ENCODE results near the gene GRM2.
A peak's percentile ranks its signal among the peaks of the same experiment; 100 is the strongest.

GRM2 gene

GRCh38 chr3:51680663-51681230 is 26.1 kb upstream of the GRM2 start:
- no peak for DNase-seq

DNA sequence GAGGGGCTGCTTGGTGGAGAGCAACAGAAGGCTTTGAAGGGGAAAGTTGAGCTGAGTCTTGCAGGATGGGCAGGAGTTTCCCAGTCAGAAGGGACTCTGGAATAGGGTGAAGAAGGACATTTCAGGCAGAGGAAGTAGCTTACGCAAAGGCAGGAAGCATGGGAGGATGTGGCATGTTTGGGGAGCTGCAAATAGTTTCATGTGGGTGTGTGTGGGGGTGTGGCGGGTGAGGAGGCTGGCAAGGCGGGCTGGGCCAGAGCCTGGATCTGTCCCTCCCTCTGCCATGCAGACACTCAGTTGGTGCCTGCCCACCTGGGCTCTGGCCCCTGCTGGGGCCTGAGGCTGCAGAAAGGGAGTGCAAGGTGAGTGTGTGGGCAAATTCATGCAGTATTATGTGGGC is 25.4 kb upstream of the GRM2 start:
- no peak for DNase-seq

- peak; percentile 21 to 56 for DNase-seq
These were observed 24.8 kb upstream of the GRM2 start for GRCh38 chr3:51682079-51682478.

GRCh38 chr3:51682526-51682925 is 24.3 kb upstream of the GRM2 start:
- DNase-seq, result no peak

GRCh38 chr3:51683566-51683965 is 23.3 kb upstream of the GRM2 start:
- DNase-seq, result no peak

- no peak for DNase-seq
These were observed 21.7 kb upstream of the GRM2 start for GRCh38 chr3:51684971-51685751.

DNA sequence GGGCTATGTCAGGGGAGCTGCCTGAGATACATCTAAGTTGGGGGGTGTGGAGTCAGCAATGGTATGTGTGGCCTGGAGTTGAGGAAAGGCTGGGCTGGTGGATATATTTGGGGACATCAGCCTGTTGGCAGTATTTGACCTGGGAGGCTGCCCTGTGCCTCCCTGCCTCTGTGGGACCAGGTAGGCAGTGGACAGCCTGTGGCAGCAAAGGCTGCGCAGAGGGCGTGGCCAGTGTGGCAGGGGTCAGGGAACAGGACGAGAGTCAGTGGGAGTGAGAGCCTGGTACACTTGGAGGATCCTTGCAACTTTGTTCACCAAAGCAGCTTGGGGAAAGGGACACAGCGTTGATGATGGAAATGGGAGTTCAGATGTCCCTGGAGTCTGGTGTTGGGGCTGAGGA is 20.8 kb upstream of the GRM2 start:
- no peak for DNase-seq

DNA sequence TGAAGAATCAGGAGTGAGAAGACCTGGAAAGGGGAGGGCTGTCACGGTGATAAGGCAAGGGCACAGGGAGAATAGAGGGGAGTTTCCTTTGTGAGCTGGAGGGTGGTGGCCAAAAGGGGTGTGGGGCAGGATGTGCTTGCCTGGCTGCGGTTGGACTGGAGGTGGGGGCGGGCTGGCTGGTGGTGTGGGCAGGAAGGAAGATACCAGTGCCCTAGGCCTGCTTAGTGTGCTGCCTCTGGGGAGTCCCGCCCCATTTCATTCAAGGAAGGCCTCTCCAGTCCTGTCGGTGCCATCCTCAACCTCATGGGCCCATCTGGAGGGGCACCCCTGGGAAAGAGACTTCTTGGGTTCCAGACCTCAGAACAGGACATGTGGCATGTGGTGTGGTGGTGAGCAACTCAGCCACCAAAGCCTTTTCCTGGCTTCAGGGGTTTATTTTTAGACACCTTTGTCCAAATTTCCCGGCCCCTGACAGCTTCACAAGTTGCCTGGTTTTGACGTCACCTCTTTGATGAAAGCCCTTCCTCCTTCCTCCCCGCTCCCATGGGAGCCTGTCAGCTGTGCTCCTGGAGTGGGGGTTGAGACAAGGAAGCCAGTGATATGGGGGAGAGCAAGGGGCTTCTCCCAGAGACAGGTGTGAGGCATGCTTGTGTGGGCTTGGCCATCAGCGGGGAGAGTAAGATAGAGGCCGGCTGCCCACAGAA is 20.2 kb upstream of the GRM2 start:
- DNase-seq, result no peak

DNA sequence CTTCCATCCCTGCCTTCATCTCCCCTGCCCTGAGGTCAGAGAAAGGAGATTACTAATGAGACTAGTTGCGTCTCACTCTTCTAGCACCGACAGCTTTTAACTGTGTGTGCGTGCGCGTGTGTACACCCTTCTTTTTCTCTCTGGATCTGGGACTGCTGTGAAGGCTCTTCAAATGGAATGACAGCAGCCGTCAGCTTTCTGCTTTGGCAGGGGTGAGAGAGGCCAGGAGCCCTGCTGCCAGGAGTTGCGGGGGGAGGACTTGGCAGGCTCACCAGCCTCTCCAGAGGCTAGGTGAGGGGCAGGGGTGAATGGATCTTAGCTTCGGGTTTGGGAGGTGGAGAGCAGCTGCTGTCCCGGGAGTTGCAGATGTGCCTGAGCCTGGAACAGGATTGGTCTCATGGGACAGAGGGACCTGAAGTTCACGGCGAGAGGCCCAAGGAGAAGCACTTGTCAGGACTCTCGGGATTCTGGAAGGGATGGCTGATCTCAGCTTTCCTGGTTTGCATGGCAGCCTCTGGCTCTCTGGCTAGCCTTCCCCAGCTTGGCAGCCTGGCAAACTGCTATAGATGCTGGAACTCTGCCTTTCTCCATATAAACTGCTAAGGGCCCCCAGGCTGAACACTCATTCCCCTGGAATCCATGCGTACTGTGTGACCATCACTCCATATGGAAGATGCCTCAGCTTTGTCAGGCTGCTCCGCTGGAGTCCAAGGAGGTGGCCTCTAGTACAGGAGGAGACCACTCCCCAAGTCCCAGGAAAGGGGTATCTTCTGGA is 19.2 kb upstream of the GRM2 start:
- no peak for DNase-seq

GRCh38 chr3:51688206-51688600 is 18.7 kb upstream of the GRM2 start:
- DNase-seq, result no peak

- no peak for DNase-seq
These were observed 15.8 kb upstream of the GRM2 start for GRCh38 chr3:51691021-51691420.

DNA sequence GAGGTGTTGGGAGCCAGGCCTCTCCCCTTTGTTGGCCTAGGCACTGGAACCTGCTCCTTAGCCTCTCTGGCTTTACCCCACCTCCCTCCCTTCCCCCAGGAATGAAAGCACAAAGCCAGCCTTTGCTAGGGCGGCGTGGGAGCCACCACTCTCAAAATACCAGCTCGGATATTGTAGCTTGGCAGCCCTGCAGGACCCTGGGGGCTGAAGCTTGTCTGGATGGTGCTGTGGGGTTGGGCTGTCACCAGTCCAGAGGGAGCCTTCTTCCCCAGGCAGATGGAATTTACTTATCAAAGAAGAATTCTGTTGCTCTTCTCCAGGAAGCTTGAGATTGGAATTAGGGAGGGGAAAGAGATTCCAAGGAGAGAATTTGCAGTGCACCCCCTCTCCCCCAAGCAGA is 14.9 kb upstream of the GRM2 start:
- DNase-seq, result no peak

DNA sequence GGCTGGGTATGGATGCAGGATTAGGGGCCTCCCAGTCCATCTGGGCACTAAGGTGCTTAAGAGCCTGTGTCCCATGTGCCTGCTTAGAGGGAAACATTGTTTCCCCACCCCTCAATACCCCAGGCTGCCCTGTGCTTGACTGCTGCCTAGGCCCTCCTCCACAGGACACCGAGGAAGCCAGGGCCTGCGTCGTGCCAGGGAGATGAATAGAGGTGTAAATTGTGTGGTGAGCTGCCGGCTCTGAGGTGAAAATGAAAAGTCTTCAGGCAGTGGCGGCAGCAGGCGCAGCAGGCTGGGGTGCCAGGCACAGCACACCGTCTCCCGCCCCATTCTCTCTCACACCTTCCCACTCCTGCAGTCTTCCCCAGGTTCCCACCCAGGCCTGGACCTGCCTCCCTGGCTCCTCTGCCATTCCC is 13.9 kb upstream of the GRM2 start:
- no peak for DNase-seq

DNA sequence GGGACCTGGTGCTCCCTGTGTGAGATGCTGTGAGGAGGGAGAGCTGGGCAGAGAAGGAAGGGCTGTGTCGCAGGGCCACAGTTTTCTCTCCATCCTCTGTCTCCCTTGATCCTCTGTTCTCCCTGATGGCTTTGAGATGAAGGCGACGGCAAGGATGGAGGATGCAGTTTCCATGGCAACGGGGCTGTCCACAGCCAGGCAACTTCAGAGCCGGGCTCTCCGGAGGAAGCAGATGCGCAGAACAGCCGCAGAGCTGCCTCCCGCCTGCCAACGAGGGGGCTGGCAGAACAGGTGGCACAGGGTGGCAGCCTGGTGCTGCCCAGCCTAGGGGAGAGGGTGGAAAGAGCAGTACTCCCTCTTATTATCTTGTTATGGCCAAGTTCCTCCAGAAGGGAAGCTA is 9.9 kb upstream of the GRM2 start:
- DNase-seq, result no peak

DNA sequence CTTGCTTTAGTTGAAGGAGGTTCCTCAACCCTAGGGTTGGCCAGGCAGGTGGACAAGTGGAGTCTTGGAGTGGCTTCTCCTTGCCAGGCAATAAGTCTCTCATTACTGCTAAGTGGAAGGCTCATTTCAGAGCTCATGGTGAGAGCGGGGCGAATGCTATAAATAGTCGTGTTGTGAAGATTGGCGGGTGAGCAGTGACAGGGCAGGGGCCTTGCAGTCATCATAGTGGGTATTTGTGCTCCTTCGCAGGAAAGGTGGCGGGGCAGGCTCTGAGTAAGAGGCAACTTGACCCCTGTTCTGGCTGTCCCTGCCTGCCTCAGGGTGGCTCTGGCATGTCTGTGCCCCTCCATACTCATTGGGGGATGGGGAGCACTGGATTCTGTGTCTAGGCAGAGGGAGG is 8.7 kb upstream of the GRM2 start:
- no peak for DNase-seq

DNA sequence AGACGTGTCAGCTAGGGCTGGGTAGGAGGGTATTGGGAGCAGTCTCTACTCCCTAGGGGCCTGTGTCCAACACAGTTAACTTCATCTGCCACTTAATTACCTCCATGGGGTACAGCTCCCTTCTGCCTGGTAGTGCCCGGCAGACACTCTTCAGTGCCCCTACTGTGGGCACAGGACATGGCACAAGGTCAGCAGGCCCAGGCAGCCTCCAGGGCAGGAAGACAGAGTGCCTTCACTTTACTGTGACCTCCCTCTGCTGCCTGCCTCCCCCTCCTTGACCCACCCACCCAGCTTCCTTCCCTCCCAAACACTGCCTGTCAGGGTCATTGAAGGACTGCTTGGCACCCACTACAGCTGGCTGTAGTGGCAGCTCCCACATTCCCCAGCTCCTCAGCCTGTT is 6.5 kb upstream of the GRM2 start:
- DNase-seq, result no peak

GRCh38 chr3:51702156-51702555 is 4.7 kb upstream of the GRM2 start:
- DNase-seq, result no peak

- DNase-seq, result no peak
These were observed 3.7 kb upstream of the GRM2 start for GRCh38 chr3:51703068-51703760.

GRCh38 chr3:51703761-51704510 is 2.9 kb upstream of the GRM2 start:
- DNase-seq, result no peak

DNA sequence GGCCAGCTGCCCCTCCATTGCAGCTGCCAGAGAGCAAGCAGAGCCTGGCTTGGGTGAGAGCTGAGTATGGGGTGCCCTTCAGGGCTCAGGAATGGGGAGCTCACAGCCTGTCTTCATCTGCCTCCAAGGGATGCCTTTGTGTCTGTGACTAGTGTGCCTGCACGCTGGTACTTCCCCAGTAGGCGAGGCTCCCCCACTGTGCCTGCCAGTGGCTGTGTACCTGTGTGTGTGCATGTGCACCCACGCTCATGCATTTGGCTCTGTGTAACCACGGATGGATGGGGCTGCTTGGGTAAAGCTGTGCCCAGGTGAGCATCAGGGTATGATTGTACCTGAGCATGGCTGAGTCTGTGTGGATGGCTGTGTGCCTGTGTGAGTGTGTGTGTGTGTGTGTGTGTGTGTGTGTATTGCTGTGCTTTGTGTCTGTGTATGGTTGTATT is 2.3 kb upstream of the GRM2 start:
- DNase-seq, result no peak

DNA sequence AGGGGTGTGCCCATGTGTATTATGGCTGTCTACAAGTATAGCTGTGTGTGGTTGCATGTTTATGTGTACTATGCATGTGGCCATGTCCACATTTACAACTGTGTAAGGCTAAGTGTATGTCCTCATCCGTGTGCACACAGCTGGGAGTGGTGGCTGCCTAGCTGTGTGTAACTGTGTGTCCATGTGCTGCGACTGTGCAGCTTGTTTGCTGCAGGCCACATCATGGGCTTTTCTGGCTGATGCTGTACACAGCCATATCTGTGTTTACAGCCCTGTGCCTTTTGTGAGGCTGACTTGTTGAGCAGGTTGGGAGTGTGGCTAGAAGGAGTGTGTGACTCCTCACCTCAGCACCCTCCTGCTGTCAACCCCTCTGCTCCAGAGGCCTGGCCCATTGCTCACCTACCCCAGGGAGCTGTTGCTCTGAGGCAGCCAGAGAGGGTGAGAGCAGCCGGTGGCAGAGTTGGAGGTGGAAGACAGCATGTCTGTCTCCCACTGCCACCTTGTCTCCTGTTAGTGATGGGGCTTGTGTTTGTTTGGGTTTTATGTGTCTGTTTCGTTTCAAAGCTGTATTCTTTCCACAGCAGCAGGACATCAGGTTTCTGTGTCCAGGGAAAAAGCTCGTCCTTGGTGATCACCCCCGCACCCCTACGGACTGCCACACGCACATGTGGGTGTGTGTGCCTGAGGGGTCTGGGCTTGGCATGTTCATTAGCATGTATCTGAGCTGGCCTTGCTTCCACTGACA is 1.4 kb upstream of the GRM2 start:
- no peak for DNase-seq
